SK-N-SH treated with all-trans-retinoic acid at 6 μM for 48 hours (cell line): ENCODE data around the gene C3orf62.
"Not testable (repeated sequence)": the region's sequence is repeated elsewhere in the genome, so short reads cannot be mapped to it uniquely, and the experiment has no call there.

Experiments used
- ATAC-seq: fragments of 200-7000 bp; cut with Tn5 transposase; 3 replicates; pipeline ENCODE4 v1.9.1; 2020; ENCODE audit warnings: mild to moderate bottlenecking, moderate library complexity
- ARNTL ChIP-seq: fragments of 450-650 bp; formaldehyde crosslinking; IDR thresholded peaks from 2 replicates; pipeline ENCODE4 v1.5.0; 2020; ENCODE audit warnings: low read depth, mild to moderate bottlenecking, moderate library complexity, borderline replicate concordance
- BACH2 ChIP-seq: fragments of 250-450 bp; sonication (Bioruptor Pico); IDR thresholded peaks from 2 replicates; pipeline ENCODE4 v1.9.0; 2021; ENCODE audit warnings: mild to moderate bottlenecking, borderline replicate concordance
- CSDC2 ChIP-seq: fragments of 250-450 bp; sonication (Bioruptor Pico); IDR thresholded peaks from 2 replicates; pipeline ENCODE4 v1.5.0; 2020; ENCODE audit warnings: mild to moderate bottlenecking, moderate library complexity
- ESRRG ChIP-seq: fragments of 250-450 bp; sonication (Bioruptor Pico); IDR thresholded peaks from 2 replicates; pipeline ENCODE4 v1.6.1; 2021; ENCODE audit warnings: mild to moderate bottlenecking
- GLIS3 ChIP-seq: fragments of 250-450 bp; sonication (Bioruptor Pico); IDR thresholded peaks from 2 replicates; pipeline ENCODE4 v1.5.0; 2020; ENCODE audit warnings: mild to moderate bottlenecking, moderate library complexity
- ISL1 ChIP-seq: fragments of 250-450 bp; sonication (Bioruptor Pico); IDR thresholded peaks from 2 replicates; pipeline ENCODE4 v2.1.2; 2022; ENCODE audit warnings: mild to moderate bottlenecking, moderate library complexity
- OSR1 ChIP-seq: fragments of 250-450 bp; sonication (Bioruptor Pico); IDR thresholded peaks from 2 replicates; pipeline ENCODE4 v1.8.0; 2022; ENCODE audit warnings: moderate library complexity, mild to moderate bottlenecking, inconsistent platforms
- RARB ChIP-seq: fragments of 250-450 bp; sonication (Bioruptor Pico); IDR thresholded peaks from 2 replicates; pipeline ENCODE4 v1.8.0; 2021; ENCODE audit warnings: mild to moderate bottlenecking, moderate library complexity
- SNAI2 ChIP-seq: fragments of 250-450 bp; sonication (Bioruptor Pico); IDR thresholded peaks from 2 replicates; pipeline ENCODE4 v1.5.0; 2020; ENCODE audit warnings: mild to moderate bottlenecking, moderate library complexity
- TCF4 ChIP-seq: fragments of 250-450 bp; sonication (Bioruptor Pico); IDR thresholded peaks from 2 replicates; pipeline ENCODE4 v1.8.0; 2021; ENCODE audit warnings: mild to moderate bottlenecking, moderate library complexity, borderline replicate concordance
- TOX ChIP-seq: fragments of 250-450 bp; sonication (Bioruptor Pico); IDR thresholded peaks from 2 replicates; pipeline ENCODE4 v1.8.0; 2021; ENCODE audit warnings: mild to moderate bottlenecking, moderate library complexity, borderline replicate concordance
- ZC3H10 ChIP-seq: fragments of 250-450 bp; sonication (Bioruptor Pico); IDR thresholded peaks from 2 replicates; pipeline ENCODE4 v1.5.1; 2021; ENCODE audit warnings: mild to moderate bottlenecking, moderate library complexity
- ZFP3 ChIP-seq: fragments of 250-450 bp; sonication (Bioruptor Pico); IDR thresholded peaks from 2 replicates; pipeline ENCODE4 v1.5.0; 2020; ENCODE audit warnings: mild to moderate bottlenecking, moderate library complexity
- ZFP30 ChIP-seq: fragments of 450-650 bp; formaldehyde crosslinking; IDR thresholded peaks from 2 replicates; pipeline ENCODE4 v1.5.0; 2022; ENCODE audit warnings: mild to moderate bottlenecking, moderate library complexity
- ZNF70 ChIP-seq: fragments of 450-650 bp; formaldehyde crosslinking; IDR thresholded peaks from 2 replicates; pipeline ENCODE4 v1.5.0; 2020; ENCODE audit warnings: mild to moderate bottlenecking, moderate library complexity
- ZNF8 ChIP-seq: fragments of 450-650 bp; formaldehyde crosslinking; IDR thresholded peaks from 2 replicates; pipeline ENCODE4 v1.5.0; 2020; ENCODE audit warnings: mild to moderate bottlenecking, moderate library complexity
- TF ChIP-seq, protein P1 (sequence below): fragments of 250-450 bp; sonication (Bioruptor Pico); IDR thresholded peaks from 2 replicates; pipeline ENCODE4 v1.5.1; 2021; ENCODE audit warnings: mild to moderate bottlenecking, moderate library complexity
- TF ChIP-seq, protein P2 (sequence below): fragments of 250-450 bp; sonication (Bioruptor Pico); IDR thresholded peaks from 2 replicates; pipeline ENCODE4 v1.8.0; 2021; ENCODE audit warnings: low read depth, mild to moderate bottlenecking, moderate library complexity, borderline replicate concordance
- TF ChIP-seq, protein P3 (sequence below): fragments of 250-450 bp; sonication (Bioruptor Pico); IDR thresholded peaks from 2 replicates; pipeline ENCODE4 v1.8.0; 2020; ENCODE audit warnings: mild to moderate bottlenecking, moderate library complexity, borderline replicate concordance
- TF ChIP-seq, protein P4 (sequence below): fragments of 250-450 bp; sonication (Bioruptor Pico); IDR thresholded peaks from 2 replicates; pipeline ENCODE4 v1.5.0; 2020; ENCODE audit warnings: mild to moderate bottlenecking, moderate library complexity
- TF ChIP-seq, protein P5 (sequence below): fragments of 250-450 bp; sonication (Bioruptor Pico); IDR thresholded peaks from 2 replicates; pipeline ENCODE4 v1.5.1; 2020; ENCODE audit warnings: low read depth, mild to moderate bottlenecking, moderate library complexity

Gene C3orf62

DNA sequence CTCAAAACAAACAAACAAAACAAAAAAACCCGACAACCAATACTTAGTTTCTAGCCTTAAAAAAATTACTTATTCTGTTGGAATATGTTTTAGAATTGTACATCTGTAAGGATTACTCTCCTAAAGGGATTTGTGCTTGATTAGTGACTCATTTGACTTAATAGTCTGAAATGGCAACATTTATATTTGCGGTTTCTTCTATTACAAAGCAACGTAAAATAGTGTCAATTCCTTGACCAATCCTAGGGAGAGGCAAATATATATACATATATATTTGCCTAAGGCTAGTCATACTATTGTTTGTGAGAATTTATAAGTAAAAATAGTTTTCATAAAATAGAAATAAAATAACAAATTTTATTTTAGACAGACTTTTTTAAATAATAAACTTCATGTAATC lies 39.7 kb downstream of the C3orf62 start:
- TF ChIP-seq RARB (CRISPR knock-in tag), result no peak
- no peak for TF ChIP-seq CSDC2 (CRISPR knock-in tag)
- TF ChIP-seq, protein P1, sequence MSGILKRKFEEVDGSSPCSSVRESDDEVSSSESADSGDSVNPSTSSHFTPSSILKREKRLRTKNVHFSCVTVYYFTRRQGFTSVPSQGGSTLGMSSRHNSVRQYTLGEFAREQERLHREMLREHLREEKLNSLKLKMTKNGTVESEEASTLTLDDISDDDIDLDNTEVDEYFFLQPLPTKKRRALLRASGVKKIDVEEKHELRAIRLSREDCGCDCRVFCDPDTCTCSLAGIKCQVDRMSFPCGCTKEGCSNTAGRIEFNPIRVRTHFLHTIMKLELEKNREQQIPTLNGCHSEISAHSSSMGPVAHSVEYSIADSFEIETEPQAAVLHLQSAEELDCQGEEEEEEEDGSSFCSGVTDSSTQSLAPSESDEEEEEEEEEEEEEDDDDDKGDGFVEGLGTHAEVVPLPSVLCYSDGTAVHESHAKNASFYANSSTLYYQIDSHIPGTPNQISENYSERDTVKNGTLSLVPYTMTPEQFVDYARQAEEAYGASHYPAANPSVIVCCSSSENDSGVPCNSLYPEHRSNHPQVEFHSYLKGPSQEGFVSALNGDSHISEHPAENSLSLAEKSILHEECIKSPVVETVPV, result no peak
- no peak for TF ChIP-seq OSR1 (CRISPR knock-in tag)
- no peak for TF ChIP-seq TCF4 (CRISPR knock-in tag)
- TF ChIP-seq, protein P2, sequence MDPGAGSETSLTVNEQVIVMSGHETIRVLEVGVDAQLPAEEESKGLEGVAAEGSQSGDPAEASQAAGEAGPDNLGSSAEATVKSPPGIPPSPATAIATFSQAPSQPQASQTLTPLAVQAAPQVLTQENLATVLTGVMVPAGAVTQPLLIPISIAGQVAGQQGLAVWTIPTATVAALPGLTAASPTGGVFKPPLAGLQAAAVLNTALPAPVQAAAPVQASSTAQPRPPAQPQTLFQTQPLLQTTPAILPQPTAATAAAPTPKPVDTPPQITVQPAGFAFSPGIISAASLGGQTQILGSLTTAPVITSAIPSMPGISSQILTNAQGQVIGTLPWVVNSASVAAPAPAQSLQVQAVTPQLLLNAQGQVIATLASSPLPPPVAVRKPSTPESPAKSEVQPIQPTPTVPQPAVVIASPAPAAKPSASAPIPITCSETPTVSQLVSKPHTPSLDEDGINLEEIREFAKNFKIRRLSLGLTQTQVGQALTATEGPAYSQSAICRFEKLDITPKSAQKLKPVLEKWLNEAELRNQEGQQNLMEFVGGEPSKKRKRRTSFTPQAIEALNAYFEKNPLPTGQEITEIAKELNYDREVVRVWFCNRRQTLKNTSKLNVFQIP, result no peak
- TF ChIP-seq, protein P3, sequence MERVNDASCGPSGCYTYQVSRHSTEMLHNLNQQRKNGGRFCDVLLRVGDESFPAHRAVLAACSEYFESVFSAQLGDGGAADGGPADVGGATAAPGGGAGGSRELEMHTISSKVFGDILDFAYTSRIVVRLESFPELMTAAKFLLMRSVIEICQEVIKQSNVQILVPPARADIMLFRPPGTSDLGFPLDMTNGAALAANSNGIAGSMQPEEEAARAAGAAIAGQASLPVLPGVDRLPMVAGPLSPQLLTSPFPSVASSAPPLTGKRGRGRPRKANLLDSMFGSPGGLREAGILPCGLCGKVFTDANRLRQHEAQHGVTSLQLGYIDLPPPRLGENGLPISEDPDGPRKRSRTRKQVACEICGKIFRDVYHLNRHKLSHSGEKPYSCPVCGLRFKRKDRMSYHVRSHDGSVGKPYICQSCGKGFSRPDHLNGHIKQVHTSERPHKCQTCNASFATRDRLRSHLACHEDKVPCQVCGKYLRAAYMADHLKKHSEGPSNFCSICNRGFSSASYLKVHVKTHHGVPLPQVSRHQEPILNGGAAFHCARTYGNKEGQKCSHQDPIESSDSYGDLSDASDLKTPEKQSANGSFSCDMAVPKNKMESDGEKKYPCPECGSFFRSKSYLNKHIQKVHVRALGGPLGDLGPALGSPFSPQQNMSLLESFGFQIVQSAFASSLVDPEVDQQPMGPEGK, result no peak
- TF ChIP-seq, protein P4, sequence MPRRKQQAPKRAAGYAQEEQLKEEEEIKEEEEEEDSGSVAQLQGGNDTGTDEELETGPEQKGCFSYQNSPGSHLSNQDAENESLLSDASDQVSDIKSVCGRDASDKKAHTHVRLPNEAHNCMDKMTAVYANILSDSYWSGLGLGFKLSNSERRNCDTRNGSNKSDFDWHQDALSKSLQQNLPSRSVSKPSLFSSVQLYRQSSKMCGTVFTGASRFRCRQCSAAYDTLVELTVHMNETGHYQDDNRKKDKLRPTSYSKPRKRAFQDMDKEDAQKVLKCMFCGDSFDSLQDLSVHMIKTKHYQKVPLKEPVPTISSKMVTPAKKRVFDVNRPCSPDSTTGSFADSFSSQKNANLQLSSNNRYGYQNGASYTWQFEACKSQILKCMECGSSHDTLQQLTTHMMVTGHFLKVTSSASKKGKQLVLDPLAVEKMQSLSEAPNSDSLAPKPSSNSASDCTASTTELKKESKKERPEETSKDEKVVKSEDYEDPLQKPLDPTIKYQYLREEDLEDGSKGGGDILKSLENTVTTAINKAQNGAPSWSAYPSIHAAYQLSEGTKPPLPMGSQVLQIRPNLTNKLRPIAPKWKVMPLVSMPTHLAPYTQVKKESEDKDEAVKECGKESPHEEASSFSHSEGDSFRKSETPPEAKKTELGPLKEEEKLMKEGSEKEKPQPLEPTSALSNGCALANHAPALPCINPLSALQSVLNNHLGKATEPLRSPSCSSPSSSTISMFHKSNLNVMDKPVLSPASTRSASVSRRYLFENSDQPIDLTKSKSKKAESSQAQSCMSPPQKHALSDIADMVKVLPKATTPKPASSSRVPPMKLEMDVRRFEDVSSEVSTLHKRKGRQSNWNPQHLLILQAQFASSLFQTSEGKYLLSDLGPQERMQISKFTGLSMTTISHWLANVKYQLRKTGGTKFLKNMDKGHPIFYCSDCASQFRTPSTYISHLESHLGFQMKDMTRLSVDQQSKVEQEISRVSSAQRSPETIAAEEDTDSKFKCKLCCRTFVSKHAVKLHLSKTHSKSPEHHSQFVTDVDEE (CRISPR knock-in tag), result no peak
- no peak for TF ChIP-seq ARNTL (CRISPR knock-in tag)
- no peak for TF ChIP-seq ISL1 (CRISPR knock-in tag)
- no peak for TF ChIP-seq TOX (CRISPR knock-in tag)
- no peak for ATAC-seq

DNA sequence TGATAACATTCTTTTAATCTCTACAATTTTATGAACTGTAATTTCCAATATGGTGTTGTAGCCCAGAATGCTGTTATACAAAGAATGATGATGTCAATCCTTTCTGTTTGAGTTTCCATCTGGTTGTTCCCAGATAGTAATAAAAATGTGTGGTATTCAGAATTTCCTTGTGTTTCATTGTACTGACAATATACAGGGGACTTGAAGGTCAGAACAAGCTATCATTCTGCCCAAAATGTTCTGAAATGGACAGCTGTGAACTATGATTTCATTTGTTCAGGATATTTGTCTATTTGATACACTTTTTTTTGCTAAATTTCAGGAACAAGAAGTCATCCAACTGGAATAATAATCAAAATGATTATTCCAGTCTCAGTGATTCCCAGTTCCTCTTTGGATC lies 40.8 kb downstream of the C3orf62 start:
- no peak for ATAC-seq
- TF ChIP-seq ARNTL (CRISPR knock-in tag) (no peak), SNAI2 (CRISPR knock-in tag) (no peak), GLIS3 (CRISPR knock-in tag) (no peak), ESRRG (CRISPR knock-in tag) (no peak), TOX (CRISPR knock-in tag) (no peak), ZFP30 (no peak), ZC3H10 (CRISPR knock-in tag) (no peak), TCF4 (CRISPR knock-in tag) (no peak), ZNF70 (no peak), RARB (CRISPR knock-in tag) (no peak), BACH2 (no peak), ZFP3 (no peak), ZNF8 (CRISPR knock-in tag) (no peak)
- TF ChIP-seq, protein P1, result no peak
- TF ChIP-seq, protein P4 (CRISPR knock-in tag), result no peak
- TF ChIP-seq, protein P5, sequence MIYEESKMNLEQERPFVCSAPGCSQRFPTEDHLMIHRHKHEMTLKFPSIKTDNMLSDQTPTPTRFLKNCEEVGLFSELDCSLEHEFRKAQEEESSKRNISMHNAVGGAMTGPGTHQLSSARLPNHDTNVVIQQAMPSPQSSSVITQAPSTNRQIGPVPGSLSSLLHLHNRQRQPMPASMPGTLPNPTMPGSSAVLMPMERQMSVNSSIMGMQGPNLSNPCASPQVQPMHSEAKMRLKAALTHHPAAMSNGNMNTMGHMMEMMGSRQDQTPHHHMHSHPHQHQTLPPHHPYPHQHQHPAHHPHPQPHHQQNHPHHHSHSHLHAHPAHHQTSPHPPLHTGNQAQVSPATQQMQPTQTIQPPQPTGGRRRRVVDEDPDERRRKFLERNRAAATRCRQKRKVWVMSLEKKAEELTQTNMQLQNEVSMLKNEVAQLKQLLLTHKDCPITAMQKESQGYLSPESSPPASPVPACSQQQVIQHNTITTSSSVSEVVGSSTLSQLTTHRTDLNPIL (CRISPR knock-in tag), result no peak
- TF ChIP-seq, protein P3, result no peak
- TF ChIP-seq, protein P2, result no peak

DNA sequence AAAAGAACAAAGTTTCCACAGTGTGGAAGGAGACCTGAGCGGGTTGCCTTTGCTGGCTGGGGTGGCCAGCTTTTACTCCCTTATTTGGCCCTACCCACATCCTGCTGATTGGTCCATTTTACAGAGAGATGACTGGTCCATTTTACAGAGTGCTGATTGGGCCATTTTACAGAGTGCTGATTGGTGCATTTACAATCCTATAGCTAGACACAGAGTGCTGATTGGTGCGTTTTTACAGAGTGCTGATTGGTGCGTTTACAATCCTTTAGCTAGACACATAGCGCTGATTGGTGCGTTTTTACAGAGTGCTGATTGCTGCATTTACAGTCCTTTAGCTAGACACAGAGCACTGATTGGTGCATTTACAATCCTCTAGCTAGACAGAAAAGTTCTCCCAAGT lies 48.2 kb downstream of the C3orf62 start:
- not testable (repeated sequence) for ATAC-seq
